Effector memory CD8-positive, alpha-beta T cell (primary cell): ENCODE measurements around the gene RALGAPA2.

ENCODE experiments used
- ATAC-seq: fragments of 150-1000 bp; cut with Tn5 transposase; replicated peaks from 2 replicates; pipeline ENCODE4 v1.10.0; 2021; ENCODE audit warnings: mild to moderate bottlenecking, moderate library complexity
- DNase-seq, 3 experiments: peaks; one replicate each; pipeline ENCODE4 v3.0.0; 2021
- H3K27ac Mint-ChIP-seq, 2 donors: one replicate each; pipeline ENCODE4 v1.8.0; 2022; ENCODE audit warnings: mild to moderate bottlenecking in 2 of 2, mixed read lengths in 2 of 2, moderate library complexity in 2 of 2
- H3K27me3 Mint-ChIP-seq, 2 donors: one replicate each; pipeline ENCODE4 v1.8.0; 2022; ENCODE audit warnings: mixed read lengths in 2 of 2
- H3K36me3 Mint-ChIP-seq: one replicate; pipeline ENCODE4 v1.8.0; 2022; ENCODE audit warnings: mild to moderate bottlenecking, moderate library complexity, mixed read lengths; ENCODE audit not compliant: insufficient read depth
- H3K4me1 Mint-ChIP-seq, 2 donors: one replicate each; pipeline ENCODE4 v1.8.0; 2022; ENCODE audit warnings: low read depth in 2 of 2, mixed read lengths in 2 of 2
- H3K4me3 Mint-ChIP-seq, 2 donors: one replicate each; pipeline ENCODE4 v1.8.0; 2022; ENCODE audit warnings: mild to moderate bottlenecking in 2 of 2, mixed read lengths in 2 of 2, moderate library complexity in 2 of 2
- H3K9me3 Mint-ChIP-seq, 2 donors: one replicate each; pipeline ENCODE4 v1.8.0; 2022; ENCODE audit warnings: mixed read lengths in 2 of 2

RALGAPA2 gene

DNA sequence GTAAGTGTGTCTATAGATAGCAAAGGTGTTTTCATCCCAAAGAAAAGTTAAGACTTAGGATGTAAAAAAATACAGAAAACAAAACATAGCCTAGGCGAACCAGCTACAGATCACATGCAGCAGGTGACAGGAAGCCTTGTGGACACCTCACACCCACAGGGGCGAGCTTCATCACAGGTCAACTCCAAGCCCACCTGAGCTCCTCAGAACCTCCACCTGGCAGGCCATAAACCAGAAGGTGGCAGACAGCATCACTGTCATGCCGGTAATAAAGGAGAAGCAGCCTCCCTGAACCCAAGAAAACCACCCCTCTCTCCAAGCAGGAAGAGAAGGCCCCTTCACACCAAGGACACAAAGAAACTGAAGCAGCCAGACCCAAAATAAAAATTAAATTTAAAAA is 1.0 kb downstream of the RALGAPA2 start:
- H3K9me3 Mint-ChIP-seq: no peaks in the 10 kb centered on the region
- DNase-seq: peak; percentile 15 to 25 (median 19)
- ATAC-seq: peak; percentile 12
- H3K4me1 Mint-ChIP-seq: peaks cover 24 to 30% of the 10 kb centered on the region in 2 donors
- no peaks in the 10 kb centered on the region for H3K36me3 Mint-ChIP-seq
- H3K4me3 Mint-ChIP-seq: peak overlapping the region; percentile 91 to 96
- H3K27me3 Mint-ChIP-seq: peaks cover 0 to 8% of the 10 kb centered on the region in 2 donors
- peak overlapping the region; percentile 91 to 92 for H3K27ac Mint-ChIP-seq

DNA sequence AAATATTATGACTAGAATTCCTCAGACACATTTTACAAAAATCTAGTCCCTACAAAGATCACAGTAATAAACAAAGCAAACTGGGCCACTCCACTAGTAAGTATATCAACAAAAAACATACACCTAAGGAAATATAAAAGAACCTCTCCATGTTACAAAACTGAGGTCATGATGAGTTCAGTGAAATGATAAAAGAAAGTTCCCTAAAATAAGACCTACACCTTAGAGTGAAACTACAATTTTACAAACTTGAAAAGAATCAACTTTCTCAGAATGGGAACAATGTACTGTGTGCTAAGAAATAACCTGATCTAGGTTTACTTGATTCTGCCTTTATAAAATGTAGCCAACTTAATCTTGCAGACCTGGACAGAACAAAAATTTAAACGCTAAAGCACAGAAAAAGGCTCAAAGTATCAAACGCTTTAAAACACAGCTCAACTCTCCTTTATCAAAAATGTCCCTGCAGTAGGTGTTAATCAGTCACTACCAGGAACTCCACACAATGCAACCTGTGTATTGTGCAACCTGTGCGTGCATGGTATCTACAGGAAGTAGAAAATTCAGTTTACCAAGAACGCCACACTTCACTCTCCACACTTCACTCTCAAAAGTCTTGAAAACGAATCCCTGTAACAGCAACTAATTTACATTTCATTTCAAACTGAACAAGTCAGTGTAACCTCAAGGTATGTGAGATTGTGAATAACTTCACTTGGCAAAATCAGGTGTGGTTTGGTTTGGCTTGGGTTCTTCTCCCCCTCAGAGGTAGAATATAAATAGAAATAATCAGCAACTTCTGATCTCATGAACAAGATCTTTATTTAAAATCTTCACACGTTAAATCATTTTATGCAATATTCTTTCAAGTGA is 1.8 kb downstream of the RALGAPA2 start:
- ATAC-seq (peak; percentile 21), DNase-seq (peak; percentile 7 to 40 (median 14))
- Mint-ChIP-seq H3K9me3 (no peaks in the 10 kb centered on the region), H3K4me3 (peak overlapping the region; percentile 91 to 96), H3K4me1 (peaks cover 25 to 30% of the 10 kb centered on the region in 2 donors), H3K36me3 (no peaks in the 10 kb centered on the region), H3K27me3 (peaks cover 0 to under 1% of the 10 kb centered on the region in 2 donors), H3K27ac (peak overlapping the region; percentile 91 to 92)

DNA sequence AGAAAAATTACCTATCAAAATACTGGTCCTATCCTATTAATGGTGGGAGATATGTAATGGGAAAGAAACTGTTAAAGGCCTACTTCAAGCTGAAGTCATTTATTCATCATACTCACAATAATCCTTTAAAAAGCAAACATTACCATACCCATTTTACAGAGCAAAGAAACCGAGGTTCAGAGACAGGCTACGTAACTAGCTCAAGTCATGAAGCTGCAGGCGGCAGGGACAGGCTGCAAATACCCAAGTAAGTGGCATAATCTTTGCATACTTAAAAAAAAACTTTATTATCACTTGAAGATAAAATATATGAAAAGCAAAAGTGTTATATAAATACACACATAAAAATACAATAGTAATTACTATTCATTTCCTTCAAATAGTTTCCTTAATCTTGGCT is 2.6 kb downstream of the RALGAPA2 start:
- ATAC-seq: no peak
- no peak for DNase-seq
- no peaks in the 10 kb centered on the region for H3K36me3 Mint-ChIP-seq
- no peaks in the 10 kb centered on the region for H3K9me3 Mint-ChIP-seq
- peaks cover 25 to 33% of the 10 kb centered on the region in 2 donors for H3K4me1 Mint-ChIP-seq
- no peaks in the 10 kb centered on the region for H3K27me3 Mint-ChIP-seq
- H3K27ac Mint-ChIP-seq: peak overlapping the region in 1 of 2 donors; percentile 92
- no peak overlapping the region for H3K4me3 Mint-ChIP-seq

DNA sequence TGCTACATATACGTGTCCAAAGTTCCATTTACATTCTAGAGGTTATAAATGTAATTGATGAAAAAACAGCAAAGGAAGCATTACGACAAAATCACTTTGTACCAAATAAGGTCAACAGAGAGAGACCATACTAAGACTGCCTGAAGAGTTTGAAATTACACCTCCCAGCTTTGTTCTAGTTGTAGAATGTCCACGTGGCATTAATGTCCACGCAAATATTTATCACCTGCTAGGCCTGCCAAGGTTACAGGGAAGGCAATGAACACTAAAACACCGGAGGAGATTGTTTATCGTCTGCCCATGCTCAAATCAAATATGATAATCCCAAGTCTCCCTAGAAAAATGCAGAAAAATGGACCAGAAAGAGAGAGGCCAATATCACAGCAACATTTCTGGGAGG is 6.2 kb downstream of the RALGAPA2 start:
- no peak for DNase-seq
- no peak for ATAC-seq
- Mint-ChIP-seq H3K36me3 (peaks cover 4% of the 10 kb centered on the region), H3K4me1 (peaks cover 24 to 36% of the 10 kb centered on the region in 2 donors), H3K27me3 (no peaks in the 10 kb centered on the region), H3K9me3 (no peaks in the 10 kb centered on the region), H3K4me3 (no peak overlapping the region), H3K27ac (no peak overlapping the region)

DNA sequence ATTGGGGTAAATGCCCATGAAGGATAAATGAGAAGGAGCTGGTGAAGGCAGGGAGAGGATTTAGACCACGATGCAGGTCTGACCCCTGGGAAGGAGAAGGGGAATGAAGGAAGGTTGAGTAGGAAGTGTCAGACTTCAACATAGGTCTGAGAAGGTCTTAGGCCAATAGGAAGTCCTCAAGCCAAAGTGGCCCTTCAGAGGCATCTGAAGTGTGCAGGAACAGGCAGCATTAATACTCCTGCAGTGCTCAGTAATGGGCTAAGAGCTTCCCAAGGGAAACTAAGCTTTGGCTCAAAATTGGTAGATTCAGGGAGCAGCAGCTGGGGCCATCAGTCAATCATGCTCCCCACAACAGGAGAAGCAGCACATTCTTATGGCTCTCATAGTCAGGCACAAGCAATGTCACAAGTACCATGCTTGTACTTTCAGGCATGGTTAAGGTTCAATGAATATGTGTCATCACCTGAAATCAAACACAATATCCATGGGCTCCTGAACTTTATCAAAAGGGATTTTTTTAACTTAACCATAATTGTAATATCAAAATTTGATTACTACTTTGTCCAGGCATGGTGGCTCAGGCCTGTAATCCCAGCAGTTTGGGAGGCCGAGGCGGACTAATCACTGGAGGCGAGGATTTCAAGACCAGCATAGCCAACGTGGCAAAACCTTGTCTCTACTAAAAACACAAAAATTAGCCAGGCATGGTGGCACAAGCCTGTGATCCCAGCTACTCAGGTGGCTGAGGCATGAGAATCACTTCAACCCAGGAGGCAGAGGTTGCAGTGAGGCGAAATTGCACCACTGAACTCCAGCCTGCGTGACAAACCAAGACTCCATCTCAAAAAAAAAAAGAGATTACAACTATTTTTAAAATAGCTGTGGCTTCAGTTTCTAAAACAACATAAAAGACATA is 9.9 kb downstream of the RALGAPA2 start:
- no peak for DNase-seq
- Mint-ChIP-seq H3K36me3 (peaks cover 4% of the 10 kb centered on the region), H3K27ac (no peak overlapping the region), H3K4me1 (peaks cover 12 to 26% of the 10 kb centered on the region in 2 donors), H3K9me3 (no peaks in the 10 kb centered on the region), H3K27me3 (no peaks in the 10 kb centered on the region), H3K4me3 (no peak overlapping the region)
- no peak for ATAC-seq

DNA sequence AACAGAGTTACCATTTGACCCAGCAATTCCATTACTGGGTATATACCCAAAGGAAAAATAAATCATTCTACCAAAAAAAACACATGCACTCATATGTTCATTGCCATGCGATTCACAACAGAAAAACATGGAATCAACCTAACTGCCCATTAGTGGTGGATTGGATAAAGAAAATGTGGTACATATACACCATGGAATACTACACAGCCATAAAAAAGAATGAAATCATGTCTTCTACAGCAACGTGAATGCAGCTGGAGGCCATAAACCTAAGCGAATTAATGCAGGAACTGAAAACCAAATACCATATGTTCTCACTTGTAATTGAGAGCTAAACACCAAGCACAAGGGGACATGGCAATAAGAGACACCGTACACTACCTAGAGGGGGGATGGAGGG is 12.5 kb downstream of the RALGAPA2 start:
- no peaks in the 10 kb centered on the region for H3K9me3 Mint-ChIP-seq
- peaks cover 12 to 34% of the 10 kb centered on the region in 2 donors for H3K4me1 Mint-ChIP-seq
- no peak overlapping the region for H3K4me3 Mint-ChIP-seq
- DNase-seq (no peak), ATAC-seq (no peak)
- no peaks in the 10 kb centered on the region for H3K27me3 Mint-ChIP-seq
- peaks cover 4% of the 10 kb centered on the region for H3K36me3 Mint-ChIP-seq
- H3K27ac Mint-ChIP-seq: no peak overlapping the region

DNA sequence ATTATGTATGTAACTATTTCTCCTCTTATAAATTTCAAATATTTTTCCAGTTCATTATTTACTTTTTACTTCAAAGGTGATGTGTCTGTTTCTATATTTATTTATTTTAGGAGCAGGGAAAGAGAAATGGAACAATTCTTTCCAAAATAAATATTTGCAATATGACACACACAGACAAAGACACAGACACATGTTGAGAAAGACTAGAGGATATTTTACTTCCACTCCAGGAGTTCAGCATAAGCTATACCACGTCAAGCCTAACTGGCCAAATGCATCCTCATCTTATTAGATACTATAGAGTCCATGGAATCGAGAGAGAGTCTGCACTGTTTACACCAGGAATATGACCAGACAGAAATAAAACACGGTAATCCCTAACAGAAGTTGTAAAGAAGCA is 13.3 kb downstream of the RALGAPA2 start:
- ATAC-seq (no peak), DNase-seq (no peak)
- Mint-ChIP-seq H3K27ac (no peak overlapping the region), H3K36me3 (peaks cover 1% of the 10 kb centered on the region), H3K4me1 (peaks cover 15 to 31% of the 10 kb centered on the region in 2 donors), H3K9me3 (no peaks in the 10 kb centered on the region), H3K27me3 (no peaks in the 10 kb centered on the region), H3K4me3 (no peak overlapping the region)

DNA sequence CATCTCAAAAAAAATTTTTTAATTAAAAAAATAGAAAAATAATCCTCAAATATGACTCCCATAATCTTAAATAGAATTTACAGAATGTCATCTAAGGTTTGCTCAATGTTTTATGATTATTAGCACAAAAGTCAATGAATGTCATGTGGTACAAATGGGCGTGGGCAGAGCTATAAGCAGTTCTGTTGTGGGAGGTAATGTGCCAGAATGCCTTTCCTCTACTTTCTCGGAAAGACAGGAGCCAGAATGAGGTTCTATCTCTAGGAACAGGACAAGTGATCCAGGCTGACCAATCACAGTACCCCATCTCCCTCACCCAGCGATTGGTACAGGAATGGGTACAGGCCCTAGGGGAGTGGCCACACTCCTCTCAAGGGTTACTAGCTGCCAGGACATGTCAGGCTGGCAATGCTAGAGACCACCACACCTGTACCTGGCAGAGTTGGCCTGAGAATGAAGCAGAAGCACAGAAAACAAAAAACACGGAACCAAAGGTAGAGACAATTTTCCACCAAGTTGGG is 15.1 kb downstream of the RALGAPA2 start:
- H3K9me3 Mint-ChIP-seq: no peaks in the 10 kb centered on the region
- H3K4me3 Mint-ChIP-seq: no peak overlapping the region
- ATAC-seq: no peak
- H3K36me3 Mint-ChIP-seq: no peaks in the 10 kb centered on the region
- DNase-seq: no peak
- H3K27me3 Mint-ChIP-seq: no peaks in the 10 kb centered on the region
- H3K4me1 Mint-ChIP-seq: peaks cover 14 to 40% of the 10 kb centered on the region in 2 donors
- no peak overlapping the region for H3K27ac Mint-ChIP-seq

DNA sequence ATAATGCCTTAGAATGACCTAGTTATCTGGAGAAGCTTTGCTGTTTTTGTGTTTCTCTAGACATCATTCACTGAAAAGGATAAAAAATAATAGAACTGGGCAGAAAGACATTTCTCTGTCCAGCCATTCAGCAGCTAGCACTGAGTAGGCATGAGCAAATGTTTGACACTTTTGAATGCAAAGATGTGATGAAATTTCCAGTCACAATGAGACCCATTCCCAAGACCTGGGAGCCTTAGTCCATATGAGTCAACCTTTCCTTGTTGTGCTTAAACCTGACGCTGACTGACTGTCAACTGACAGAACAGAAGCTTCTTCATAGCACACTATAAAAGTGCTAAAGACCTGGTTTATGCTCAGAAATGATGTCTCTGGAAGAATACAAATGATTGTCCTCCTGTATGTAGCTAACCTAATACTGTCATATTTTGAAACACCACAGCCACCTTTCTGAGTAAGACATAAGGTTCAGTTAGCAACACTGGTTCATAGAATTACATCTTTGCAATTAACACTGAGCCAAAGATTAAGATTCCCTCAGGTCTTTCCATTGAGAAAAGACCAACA is 17.1 kb downstream of the RALGAPA2 start:
- Mint-ChIP-seq H3K9me3 (no peaks in the 10 kb centered on the region), H3K27ac (no peak overlapping the region), H3K36me3 (no peaks in the 10 kb centered on the region), H3K4me3 (no peak overlapping the region), H3K27me3 (no peaks in the 10 kb centered on the region), H3K4me1 (peaks cover 18 to 43% of the 10 kb centered on the region in 2 donors)
- DNase-seq (no peak), ATAC-seq (no peak)

DNA sequence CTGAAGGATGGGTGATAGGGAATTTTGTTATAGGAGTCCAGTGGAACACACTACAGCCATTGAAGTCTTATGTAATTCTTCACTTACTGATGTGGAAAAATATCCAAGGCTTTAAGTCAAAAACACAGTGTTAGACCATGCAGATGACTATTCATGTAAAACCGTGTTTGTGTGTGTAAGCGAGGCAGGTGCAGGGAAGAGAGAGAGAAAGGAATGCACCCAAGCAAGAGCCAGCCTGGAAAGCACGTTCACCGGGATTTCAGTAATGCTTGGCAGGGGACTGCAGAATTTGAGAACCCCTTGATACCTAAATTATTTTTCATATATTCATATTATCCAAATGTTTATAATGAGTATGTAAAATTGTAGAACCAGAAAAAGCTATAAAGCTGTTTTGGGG is 17.9 kb downstream of the RALGAPA2 start:
- peaks cover 18 to 43% of the 10 kb centered on the region in 2 donors for H3K4me1 Mint-ChIP-seq
- no peaks in the 10 kb centered on the region for H3K27me3 Mint-ChIP-seq
- H3K4me3 Mint-ChIP-seq: no peak overlapping the region
- H3K36me3 Mint-ChIP-seq: no peaks in the 10 kb centered on the region
- no peaks in the 10 kb centered on the region for H3K9me3 Mint-ChIP-seq
- no peak for ATAC-seq
- H3K27ac Mint-ChIP-seq: no peak overlapping the region
- no peak for DNase-seq

DNA sequence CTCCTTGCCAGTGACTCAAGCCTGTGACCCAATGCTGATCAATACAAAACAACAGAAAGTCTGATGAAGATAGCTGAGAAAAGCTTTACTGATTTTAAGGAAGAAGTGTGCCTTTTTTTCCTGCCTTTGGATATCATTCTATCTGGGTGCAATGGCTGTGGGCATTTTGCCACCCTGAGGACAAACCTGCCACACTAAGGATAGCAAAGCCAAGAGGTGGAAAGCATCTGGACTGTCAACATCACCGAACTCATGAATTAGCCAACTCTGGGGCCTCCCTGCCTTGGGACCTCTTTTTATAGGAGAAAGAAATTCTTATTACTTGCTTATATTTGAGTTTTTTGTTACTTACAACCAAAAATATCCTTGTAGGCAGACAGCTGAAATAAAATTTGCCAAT is 19.9 kb downstream of the RALGAPA2 start:
- no peak overlapping the region for H3K27ac Mint-ChIP-seq
- H3K4me1 Mint-ChIP-seq: peaks cover 22 to 37% of the 10 kb centered on the region in 2 donors
- H3K9me3 Mint-ChIP-seq: no peaks in the 10 kb centered on the region
- no peaks in the 10 kb centered on the region for H3K27me3 Mint-ChIP-seq
- DNase-seq (no peak), ATAC-seq (no peak)
- no peak overlapping the region for H3K4me3 Mint-ChIP-seq
- H3K36me3 Mint-ChIP-seq: no peaks in the 10 kb centered on the region

DNA sequence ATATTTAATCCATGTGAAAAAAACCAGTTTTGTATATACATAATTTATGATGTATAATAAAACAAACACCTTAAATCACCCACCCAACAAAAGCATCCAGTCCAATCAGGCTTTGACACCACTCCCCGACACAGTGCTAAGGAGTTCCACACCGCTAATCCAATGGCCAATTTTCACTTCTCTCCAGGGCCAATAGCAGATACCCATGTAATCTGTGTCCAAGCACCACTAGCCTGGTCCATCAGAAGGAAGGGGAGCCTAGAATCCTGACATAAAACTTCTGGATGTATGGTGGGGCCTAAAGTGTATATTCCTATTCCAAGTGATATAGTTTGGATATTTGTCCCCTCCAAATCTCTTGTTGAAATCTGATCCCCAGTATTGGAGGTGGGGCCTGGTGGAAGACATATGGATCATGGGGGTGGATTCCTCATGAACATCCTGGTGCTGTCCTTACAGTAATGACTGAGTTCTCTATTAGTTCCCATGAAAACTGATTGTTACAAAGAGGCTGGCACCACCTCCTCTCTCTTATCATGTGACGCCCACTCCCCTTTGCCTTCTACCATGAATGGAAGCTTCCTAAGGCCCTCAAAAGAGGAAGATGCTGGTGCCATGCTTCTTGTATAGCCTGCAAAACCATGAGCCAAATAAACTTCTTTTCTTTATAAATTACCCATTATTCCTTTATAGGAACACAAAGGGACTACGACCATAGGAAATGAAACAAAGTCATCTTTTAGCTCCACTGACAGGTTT is 20.8 kb downstream of the RALGAPA2 start:
- ATAC-seq: no peak
- no peak for DNase-seq
- H3K27ac Mint-ChIP-seq: no peak overlapping the region
- H3K27me3 Mint-ChIP-seq: no peaks in the 10 kb centered on the region
- peaks cover 31 to 44% of the 10 kb centered on the region in 2 donors for H3K4me1 Mint-ChIP-seq
- H3K4me3 Mint-ChIP-seq: no peak overlapping the region
- H3K36me3 Mint-ChIP-seq: no peaks in the 10 kb centered on the region
- no peaks in the 10 kb centered on the region for H3K9me3 Mint-ChIP-seq
